HG02973 (cell line): ENCODE results near the gene WIZ.
"Not testable (repeated sequence)": the region's sequence is repeated elsewhere in the genome, so short reads cannot be mapped to it uniquely, and the experiment has no call there.

Experiments
- ATAC-seq: cut with Tn5 transposase; IDR thresholded peaks from one replicate; pipeline ENCODE4 v1.9.1; 2021; ENCODE audit warnings: moderate library complexity; ENCODE audit not compliant: unreplicated experiment

The WIZ gene

DNA sequence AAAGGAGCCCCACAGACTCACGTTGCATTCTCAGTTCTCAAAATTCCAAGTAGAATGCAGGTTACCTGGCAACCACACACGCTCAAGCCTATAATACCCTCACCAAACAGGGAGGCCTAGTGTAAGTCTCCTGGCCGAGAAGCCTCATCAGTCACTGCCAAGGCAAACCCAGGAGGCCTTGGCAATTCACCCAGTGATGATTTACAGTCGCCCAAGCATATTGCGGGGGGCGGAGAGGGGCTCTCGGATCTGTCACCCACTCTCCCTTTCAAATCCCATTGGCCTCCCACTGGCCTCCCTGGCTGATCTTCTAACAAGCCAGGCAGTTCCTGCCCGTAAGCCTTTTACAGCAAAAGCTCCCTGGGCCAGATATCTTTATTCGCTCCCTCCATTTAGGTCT, 32.1 kb downstream of the WIZ start:
- no peak for ATAC-seq

DNA sequence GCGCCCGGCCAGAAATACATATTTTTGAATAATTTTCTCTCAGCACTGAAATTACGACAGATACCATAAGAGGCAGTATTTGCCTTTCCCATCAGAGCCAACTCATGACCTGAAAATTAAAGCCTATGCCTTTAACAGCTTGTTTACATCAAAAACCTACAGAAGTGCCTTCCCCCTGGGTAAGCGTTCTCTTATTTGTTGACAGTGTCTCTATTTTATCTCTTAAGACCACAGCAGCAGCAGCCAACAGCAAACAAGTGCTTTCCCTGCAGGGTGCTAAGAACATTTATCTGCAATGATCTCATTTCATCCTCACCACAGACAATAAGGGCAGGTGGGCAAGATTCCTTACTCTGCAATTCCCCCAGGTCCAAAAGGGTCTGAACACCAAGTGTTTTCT, 36.9 kb downstream of the WIZ start:
- no peak for ATAC-seq

DNA sequence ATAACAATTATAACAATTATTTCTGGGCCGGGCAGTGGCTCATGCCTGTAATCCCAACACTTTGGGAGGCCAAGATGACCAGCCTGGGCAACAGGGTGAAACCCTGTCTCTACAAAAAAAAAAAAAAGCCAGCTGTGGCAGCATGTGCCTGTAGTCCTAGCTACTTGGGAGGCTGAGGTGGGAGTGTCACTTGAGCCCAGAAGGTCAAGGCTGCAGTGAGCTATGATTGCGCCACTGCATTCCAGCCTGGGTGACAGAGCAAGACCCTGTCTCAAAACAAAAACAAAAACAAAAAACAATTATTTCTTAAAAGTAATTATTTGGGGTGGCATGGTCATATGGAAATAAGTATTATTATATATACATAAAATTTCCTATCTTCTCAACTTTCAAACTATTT, 38.4 kb downstream of the WIZ start:
- not testable (repeated sequence) for ATAC-seq

DNA sequence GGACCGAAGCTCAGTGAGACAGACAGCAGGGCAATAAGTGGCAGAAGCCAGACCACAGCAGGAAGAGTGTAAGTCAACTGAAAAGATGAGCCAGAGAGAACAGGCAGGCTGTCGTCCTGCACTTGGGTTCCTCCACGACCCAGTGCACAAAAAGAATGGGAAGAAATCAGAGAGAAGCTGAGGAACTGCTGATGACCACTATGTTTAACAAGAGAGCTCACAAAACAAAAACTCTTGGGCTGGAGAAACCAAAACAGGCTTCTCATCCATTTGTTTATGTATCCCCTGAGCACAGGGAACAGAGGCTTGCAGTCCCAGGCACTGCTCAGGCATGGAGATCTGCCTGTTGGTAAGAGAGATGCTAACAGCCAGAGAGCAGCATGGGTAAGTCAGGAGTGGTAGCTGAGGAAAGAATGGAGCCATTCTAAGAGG, 45.0 kb downstream of the WIZ start:
- ATAC-seq, result no peak

DNA sequence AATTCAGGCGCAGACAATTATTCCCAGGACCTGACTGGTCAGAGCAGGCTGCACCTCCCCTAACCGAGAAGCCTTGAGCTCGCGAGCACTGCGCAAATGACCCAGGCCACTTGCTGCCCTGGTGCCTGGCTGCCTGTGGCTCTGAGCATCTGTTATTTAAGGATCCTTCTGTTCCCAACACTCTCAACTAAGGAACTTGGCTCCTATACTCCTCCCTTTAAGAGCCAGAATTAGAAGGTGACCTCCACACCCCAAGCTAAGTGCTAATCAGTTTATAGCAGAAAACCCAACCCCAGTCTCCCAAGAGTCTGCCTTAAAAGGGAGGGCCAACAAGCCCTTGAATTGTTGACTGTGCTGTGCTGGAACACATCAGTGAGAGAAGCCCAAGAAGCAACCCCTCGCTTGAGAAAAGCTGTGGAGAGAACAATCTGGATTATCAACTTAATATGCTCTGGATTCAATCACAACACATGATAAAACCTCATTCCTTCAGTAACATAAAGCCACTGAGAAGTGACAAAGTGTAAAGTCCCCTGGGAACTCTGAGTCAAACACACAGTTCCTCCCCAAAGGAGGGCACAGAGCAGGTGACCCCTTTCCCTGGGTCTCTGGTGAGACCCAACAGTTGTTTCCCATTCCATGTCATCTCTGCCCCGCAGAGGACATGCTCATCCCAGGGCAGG, 45.5 kb downstream of the WIZ start:
- ATAC-seq, result no peak

DNA sequence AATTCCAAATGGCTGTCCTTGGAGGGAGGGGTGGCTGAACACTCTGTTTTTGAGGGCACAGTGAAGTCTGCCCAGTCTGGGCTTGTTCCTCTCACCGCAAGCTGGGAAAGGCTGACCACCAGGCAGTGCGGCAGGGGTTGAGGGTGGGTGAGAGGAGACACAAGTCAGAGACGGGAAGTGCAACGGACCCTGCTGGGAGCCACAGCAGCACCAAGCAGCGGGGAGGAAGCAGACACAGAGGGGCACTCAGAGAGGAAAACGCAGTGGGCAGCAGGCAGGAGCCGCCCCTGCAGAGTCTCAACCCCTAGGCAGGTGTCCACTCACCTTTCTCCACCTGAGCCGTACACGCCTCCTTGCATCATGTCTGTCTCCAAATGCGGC, 46.6 kb downstream of the WIZ start:
- no peak for ATAC-seq

DNA sequence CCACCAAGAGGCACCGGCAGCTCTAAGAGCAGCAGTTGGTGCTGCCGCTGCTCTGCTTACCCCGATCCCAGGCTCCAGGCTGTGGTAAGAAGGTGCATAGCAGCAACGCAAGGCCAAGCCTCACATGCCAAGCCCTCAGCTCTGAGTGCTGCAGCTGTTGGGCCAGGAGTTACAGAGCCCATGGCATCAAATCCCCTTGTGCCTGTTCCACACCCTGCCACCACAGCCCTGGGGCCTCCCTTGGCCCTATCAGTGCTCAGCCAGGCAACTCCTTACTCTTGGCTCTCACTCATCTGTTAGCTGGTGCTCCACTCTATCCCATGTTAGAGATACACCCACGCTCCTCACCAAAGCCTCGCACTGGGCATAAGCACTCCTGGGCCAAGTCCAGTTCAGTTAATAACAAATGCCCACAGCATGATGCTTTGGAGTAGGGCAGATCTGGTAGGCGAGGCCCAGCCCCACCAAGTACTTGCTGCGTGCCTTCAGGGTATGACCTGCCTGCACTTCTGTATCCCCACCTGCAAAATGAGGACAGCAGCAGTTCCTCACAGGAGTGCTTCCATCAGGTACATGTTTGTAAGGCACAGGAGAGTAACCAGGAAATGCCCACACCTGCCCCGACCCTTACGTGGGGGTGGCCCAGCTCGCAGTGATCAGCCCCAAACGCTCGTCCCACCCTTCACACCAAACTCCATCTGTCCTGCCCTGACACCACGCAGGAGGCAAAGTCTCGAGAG, 47.2 kb downstream of the WIZ start:
- ATAC-seq, result no peak

DNA sequence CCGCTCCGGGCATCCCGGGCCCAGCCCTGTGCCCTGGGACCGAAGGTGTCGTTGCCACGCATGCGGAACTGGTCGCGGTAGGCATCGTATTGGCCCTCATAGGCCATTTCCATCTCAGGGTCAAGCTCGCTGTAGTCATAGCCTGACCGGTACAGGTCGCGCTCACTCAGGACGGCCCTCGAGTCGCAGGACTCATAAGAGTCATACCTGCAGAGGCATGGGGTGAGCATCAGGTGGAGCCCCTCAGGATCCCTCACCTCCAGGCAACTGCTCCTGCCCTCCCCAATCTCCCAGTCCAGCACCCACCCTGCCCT, 48.4 kb downstream of the WIZ start:
- no peak for ATAC-seq

DNA sequence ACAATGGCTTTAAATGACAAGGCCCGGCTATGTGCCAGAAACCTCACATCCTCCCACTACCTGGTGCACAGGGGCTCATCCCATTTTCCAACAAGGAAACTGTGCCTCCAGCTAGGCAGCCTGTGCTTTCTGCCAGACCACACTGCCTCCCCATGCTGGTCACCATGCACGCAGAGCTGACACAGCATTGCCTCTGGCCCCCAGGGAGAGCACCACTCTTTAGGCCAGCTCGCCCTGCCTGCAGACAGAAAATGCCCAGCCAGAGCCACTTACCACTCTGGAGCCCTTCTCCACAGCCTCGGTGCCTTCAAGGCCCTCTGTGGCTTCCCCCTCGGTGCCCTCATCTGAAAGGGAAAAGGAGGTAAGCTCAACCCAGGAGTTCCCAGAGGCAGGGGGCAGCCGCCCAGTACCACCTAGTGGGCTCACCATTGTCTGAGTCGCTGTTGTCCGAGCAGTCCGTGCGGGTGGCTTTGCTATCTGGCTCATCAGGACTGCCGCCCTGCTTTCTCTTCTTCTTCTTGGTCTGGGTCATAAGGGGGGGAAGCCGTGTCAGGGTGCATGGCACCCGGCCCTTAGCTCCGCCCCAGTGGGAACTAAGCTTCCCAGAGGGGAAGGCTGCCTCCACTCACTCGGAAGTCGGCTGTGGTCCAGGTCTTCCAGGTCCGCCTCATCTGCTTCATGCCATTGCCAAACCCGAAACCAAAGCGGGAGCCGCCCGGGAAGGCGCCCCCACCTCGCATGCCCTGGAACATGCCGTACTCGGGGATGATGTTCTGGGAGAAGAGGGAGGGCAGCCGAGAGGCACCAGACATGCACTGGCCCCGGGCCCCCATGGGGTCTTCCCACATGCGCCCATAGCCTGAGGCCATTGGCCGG, 49.0 kb downstream of the WIZ start:
- ATAC-seq, result no peak

DNA sequence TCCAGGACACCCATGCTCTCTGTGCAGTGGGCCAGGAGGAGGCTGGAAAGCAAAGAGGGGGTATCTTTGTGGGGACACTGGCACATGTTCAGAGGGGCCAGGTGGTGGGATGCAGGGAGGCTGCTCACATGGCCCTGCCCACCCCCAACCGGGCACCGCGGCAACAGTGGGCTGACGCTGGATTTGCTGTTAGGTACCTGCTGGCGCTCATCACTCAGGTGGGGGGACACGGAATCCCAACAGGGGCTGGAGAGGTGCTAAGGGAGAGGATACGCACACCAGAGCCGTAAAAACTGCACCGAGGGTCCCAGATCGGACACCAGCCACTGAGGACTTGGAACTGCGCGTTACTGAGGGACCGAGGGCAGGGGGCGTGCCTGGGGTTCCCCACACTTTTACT, 50.1 kb downstream of the WIZ start:
- ATAC-seq, result no peak

DNA sequence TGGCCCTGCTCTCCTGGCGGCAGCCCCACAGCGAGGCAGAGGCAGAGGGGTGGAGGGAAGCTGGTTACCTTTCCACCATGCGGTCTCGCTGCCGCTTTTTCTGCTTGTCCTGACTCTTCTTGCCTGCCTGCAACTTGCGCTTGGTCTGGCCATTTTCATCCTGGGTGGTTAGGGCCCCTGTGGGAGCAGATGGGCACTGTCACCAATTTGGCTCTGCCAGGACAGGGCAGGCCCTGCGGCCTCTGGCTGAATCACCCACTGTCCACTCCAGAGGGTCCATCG, 50.6 kb downstream of the WIZ start:
- ATAC-seq, result no peak

DNA sequence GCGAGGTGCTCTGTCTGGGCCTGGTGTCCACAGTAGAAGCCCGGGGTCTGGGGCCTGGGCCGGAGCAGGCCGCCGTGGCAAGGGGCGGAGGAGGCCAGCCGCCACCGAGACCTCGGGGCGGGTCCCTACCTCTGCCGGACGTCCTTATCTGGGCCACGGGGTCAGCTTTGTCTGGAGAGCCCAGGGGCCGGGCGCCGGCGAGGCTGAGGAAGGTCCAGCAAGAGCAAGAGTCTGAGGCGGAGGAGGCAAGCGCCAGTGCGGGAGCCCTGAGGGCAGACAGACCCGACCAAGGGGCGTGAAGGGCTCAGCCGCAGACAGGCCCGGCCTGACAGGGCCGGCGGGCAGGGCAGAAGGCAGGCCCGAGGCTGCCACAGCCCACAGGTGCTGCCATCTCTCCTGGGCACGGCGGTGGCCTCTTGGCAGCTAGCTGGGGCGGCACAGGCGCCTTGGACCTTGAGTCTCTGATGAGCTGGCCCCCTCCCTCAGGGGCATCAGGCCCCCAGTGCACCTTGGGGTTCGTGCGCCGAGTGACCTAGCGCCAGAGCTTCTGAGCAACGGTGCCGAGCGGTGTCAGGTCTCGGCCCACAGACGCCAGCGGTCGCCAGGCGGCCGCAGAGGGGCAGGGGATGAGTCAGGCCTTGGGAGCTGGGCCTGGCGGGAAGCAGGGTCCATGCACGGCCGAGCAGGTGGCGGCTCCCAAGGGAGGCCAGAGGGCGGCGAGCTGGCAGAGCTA, 51.1 kb downstream of the WIZ start:
- ATAC-seq, result no peak

DNA sequence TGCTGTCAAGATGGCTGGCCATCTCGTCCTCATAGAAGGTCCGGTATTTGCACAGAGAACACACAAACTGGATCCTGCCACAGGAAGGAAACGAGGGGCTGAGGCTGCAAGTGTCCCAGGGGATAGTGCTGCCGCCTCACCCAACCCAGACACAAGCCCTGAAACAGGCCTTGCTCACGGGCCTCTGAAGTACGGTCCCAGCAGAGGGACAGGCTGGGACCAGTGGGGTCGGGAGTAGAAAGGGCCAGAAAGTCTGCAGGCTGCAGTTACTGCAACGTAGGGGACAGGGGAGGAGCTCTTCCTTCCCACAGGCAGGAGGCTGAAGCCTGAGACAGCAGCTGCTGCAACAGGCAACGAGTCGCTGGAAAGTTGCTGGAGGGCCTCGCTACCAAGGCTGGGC, 52.0 kb downstream of the WIZ start:
- ATAC-seq, result no peak

DNA sequence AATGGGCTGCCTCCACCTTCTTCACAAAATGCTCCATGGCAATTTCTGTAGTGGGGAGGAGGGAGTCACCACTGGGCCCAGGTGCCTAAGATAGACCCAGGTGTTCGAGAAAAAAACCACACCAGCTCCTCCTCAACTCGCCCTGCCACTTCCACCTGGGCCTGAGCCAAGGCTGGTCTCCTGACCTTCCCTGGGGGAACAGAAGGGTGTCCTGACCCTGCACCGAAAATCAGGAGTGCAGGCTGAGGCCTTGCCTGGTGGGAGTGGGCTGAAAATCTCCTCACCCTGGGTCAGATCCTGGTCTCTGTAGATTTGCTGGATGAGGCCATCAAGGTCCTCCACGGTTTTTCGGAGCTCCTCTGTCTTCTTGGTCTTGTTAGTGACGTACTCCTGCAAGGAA, 52.5 kb downstream of the WIZ start:
- ATAC-seq, result no peak

DNA sequence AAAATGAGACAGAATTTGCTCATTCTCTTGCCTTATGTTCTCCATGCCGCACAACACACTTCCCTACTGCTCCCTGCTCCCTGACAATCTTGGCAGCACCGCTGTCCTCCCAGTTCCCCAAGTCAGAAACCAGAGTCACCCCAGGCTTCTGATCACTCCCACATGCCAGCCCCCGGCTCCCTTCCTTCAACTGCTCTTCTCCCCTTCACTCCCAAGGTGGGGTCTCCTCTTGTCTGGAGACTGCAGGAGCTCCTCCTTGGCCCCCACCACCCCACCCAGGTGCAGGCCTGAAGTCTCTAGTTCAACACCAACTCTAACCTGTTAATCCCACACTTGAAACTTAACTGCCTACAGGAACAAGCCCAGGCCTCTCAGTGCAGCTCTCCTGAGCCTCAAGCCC, 53.3 kb downstream of the WIZ start:
- no peak for ATAC-seq

DNA sequence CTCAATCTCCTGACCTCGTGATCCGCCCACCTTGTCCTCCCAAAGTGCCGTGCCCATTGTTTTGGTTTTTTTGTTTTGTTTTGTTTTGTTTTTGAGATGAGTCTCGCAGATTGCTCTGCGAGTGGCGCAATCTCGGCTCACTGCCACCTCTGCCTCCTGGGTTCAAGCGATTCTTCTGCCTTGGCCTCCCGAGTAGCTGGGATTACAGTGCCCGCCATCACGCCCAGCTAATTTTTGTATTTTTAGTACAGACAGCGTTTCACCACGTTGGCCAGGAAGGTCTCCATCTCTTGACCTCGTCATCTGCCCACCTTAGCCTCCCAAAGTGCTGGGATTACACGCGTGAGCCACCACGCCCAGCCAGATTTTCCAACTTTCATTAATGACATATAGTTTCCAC, 54.5 kb downstream of the WIZ start:
- ATAC-seq, result not testable (repeated sequence)

DNA sequence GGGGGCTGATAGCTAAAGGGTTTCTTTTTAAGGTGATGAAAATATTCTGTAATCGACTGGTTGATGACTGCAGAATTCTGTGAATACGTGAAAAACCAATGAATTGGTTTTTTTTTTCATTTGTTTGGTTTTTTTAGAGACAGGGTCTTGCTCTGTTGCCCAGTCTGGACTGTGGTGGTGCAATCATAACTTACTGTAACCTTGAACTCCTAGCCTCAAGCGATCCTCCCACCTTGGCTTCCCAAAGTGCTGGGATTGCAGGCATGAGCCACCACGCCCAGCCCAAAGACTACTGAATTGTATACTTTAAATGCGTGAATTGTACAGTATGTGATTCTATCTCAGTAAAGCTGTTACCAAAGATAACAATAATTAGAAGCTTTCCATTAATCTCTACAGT, 55.3 kb downstream of the WIZ start:
- ATAC-seq, result no peak

DNA sequence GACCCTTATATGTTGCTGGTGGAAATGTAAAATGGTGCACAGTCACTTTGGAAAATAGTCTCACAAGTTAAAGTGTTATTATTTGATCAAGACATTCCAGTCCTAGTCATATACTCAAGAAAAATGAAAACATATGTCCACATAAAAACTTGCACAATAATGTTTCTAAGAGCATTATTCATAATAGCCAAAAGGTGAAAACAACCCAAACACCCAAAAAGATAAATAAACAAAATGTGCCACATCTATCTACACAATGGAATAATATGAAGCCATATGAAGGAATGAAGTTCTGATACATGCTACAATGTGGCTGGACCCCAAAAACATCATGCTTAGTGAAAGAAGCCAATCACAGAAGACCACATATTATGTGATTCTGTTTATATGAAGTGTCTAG, 55.8 kb downstream of the WIZ start:
- no peak for ATAC-seq

DNA sequence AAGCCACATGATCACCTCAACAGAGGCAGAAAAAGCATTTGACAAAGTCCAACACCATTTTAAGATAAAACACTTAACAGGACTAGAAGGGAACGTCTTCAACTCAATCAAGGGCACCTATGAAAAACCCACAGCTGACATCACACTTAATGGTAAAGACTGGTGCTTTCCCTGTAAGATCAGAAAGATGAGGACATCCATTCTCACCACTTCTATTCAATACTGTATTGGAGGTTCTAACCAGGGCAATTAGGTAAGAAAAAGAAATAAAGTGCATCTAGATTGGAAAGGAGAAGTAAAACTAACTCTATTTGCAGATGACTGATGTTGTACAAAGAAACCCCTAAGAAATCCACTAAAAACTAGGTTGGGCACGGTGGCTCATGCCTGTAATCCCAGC, 58.9 kb downstream of the WIZ start:
- ATAC-seq, result no peak

DNA sequence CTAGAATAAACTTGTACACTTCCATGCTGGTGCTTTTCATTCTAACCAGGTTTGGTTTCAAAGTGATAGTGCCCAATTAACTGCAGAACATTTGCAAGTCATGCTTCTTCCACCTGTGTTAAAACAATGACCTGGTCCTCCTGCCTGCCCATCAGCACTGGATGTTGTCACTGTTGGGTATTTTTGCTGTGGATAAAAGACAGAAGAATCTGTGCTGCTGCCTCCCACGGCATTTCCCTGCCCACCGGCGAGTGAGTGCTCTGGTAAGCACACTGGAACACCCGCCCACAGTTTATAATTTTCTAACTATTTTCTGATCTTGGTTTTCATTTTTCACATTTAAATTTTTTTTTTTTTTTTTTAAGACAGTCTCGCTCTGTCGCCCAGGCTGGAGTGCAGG, 67.9 kb downstream of the WIZ start:
- no peak for ATAC-seq

DNA sequence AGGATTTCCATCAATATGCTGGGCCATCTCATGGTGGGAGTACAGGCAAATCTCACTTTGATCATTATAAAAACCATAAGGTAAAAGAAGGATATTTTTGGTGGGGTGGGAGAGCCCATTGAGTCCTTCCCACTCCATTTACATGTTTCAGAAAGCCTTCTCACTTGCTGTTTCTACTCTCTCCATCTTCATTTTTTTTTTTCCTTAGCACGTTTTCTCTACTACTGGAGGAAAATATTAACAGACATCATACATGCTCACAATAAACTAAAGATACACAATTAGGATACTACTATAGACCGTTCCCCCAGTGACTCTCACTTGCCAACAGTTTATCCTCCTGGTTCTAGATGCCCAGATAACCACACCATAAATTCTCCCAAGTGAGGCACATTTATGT, 68.3 kb downstream of the WIZ start:
- no peak for ATAC-seq
